Astrocyte (in vitro differentiated cells and primary cell): ENCODE results near the gene FFAR4. TPM values are rescaled to one million over a fixed set of nuclear protein-coding genes. Genes with fewer than 3 reads are reported as not detected.

ENCODE experiments used
- DNase-seq: peaks from one replicate; pipeline ENCODE4 v3.0.0-alpha.2; 2010; ENCODE audit warnings: low read depth
- FAIRE-seq: peaks from 2 replicates; lab custom pipeline; 2011; peaks lifted over from hg19 to GRCh38; lab: Jason Lieb, UNC
- H2AFZ ChIP-seq: 2 replicates; pipeline ENCODE4 v1.6.0; 2012; ENCODE audit warnings: low read depth, low read length, inconsistent platforms
- H3K27ac ChIP-seq: 2 replicates; pipeline ENCODE4 v1.5.1; 2011; ENCODE audit warnings: low read depth, low read length, inconsistent platforms
- H3K27me3 ChIP-seq: 2 replicates; pipeline ENCODE4 v1.6.0; 2011; ENCODE audit warnings: low read length, inconsistent platforms; ENCODE audit not compliant: insufficient read depth
- H3K36me3 ChIP-seq: 2 replicates; pipeline ENCODE4 v1.5.1; 2011; ENCODE audit warnings: low read length, inconsistent platforms; ENCODE audit not compliant: insufficient read depth
- H3K4me1 ChIP-seq: 2 replicates; pipeline ENCODE4 v1.5.1; 2011; ENCODE audit warnings: low read length, inconsistent platforms; ENCODE audit not compliant: insufficient read depth
- H3K4me2 ChIP-seq: 2 replicates; pipeline ENCODE4 v1.6.0; 2012; ENCODE audit warnings: low read length, inconsistent platforms
- H3K4me3 ChIP-seq: 2 replicates; pipeline ENCODE4 v1.5.1; 2011; ENCODE audit warnings: low read depth, mild to moderate bottlenecking, low read length, inconsistent platforms; ENCODE audit not compliant: insufficient read depth
- H3K79me2 ChIP-seq: 2 replicates; pipeline ENCODE4 v1.6.0; 2012; ENCODE audit warnings: mild to moderate bottlenecking, low read length, inconsistent platforms; ENCODE audit not compliant: insufficient read depth
- H3K9ac ChIP-seq: 2 replicates; pipeline ENCODE4 v1.6.0; 2012; ENCODE audit warnings: mild to moderate bottlenecking, low read length, inconsistent platforms
- H3K9me3 ChIP-seq: 2 replicates; pipeline ENCODE4 v1.5.1; 2012; ENCODE audit warnings: low read depth, mild to moderate bottlenecking, low read length, inconsistent platforms; ENCODE audit not compliant: insufficient read depth
- H4K20me1 ChIP-seq: 2 replicates; pipeline ENCODE4 v1.6.0; 2012; ENCODE audit warnings: low read length, inconsistent platforms; ENCODE audit not compliant: insufficient read depth
- H3K27ac Mint-ChIP-seq: one replicate; pipeline ENCODE4 v1.8.0; 2021; ENCODE audit warnings: mild to moderate bottlenecking, mixed read lengths; ENCODE audit not compliant: unreplicated experiment
- H3K27me3 Mint-ChIP-seq: one replicate; pipeline ENCODE4 v1.8.0; 2021; ENCODE audit warnings: low read depth, mixed read lengths; ENCODE audit not compliant: unreplicated experiment
- H3K36me3 Mint-ChIP-seq: one replicate; pipeline ENCODE4 v1.8.0; 2021; ENCODE audit warnings: low read depth, mixed read lengths; ENCODE audit not compliant: unreplicated experiment
- H3K4me1 Mint-ChIP-seq: one replicate; pipeline ENCODE4 v1.8.0; 2021; ENCODE audit warnings: low read depth, mixed read lengths; ENCODE audit not compliant: unreplicated experiment
- H3K4me3 Mint-ChIP-seq: one replicate; pipeline ENCODE4 v1.8.0; 2021; ENCODE audit warnings: mild to moderate bottlenecking, moderate library complexity, mixed read lengths; ENCODE audit not compliant: unreplicated experiment
- H3K9me3 Mint-ChIP-seq: one replicate; pipeline ENCODE4 v1.8.0; 2021; ENCODE audit warnings: mild to moderate bottlenecking, mixed read lengths; ENCODE audit not compliant: unreplicated experiment
- CTCF ChIP-seq: IDR thresholded peaks from 2 replicates; pipeline ENCODE4 v1.5.1; 2011; ENCODE audit warnings: low read depth, mild to moderate bottlenecking, inconsistent platforms, low read length, moderate library complexity; ENCODE audit not compliant: insufficient read depth
- EZH2 ChIP-seq: IDR thresholded peaks from 2 replicates; pipeline ENCODE4 v1.6.1; 2012; ENCODE audit warnings: mild to moderate bottlenecking, low read length, inconsistent platforms; ENCODE audit not compliant: insufficient read depth
- total RNA-seq: library from RNA; stranded (reverse); gene quantifications from 2 replicates; pipeline ENCODE4 v1.2.1, GENCODE V29; 2021

FFAR4 gene
- total RNA-seq, 1 donor from 2014 or later: not detected

GRCh38 chr10:93604146-93604545 lies 37.7 kb downstream of the FFAR4 start:
- H3K9me3 Mint-ChIP-seq: peaks cover 4% of the 10 kb centered on the region
- TF ChIP-seq CTCF (no peak), EZH2 (no peak)
- Histone ChIP-seq H3K4me3 (no peak overlapping the region), H4K20me1 (no peaks in the 10 kb centered on the region), H3K36me3 (no peaks in the 10 kb centered on the region), H3K9me3 (no peaks in the 10 kb centered on the region), H3K9ac (no peak overlapping the region), H3K4me2 (no peak overlapping the region), H3K4me1 (peaks cover 5% of the 10 kb centered on the region), H3K27ac (no peak overlapping the region), H2AFZ (no peak overlapping the region), H3K27me3 (peaks cover 43% of the 10 kb centered on the region), H3K79me2 (no peaks in the 10 kb centered on the region)
- no peaks in the 10 kb centered on the region for H3K4me1 Mint-ChIP-seq
- no peaks in the 10 kb centered on the region for H3K36me3 Mint-ChIP-seq
- no peak for FAIRE-seq
- peaks cover 56% of the 10 kb centered on the region for H3K27me3 Mint-ChIP-seq
- H3K4me3 Mint-ChIP-seq: no peak overlapping the region
- DNase-seq: no peak
- H3K27ac Mint-ChIP-seq: no peak overlapping the region

GRCh38 chr10:93608421-93608820 lies 42.0 kb downstream of the FFAR4 start:
- H3K4me3 Mint-ChIP-seq: no peak overlapping the region
- no peaks in the 10 kb centered on the region for H3K36me3 Mint-ChIP-seq
- Histone ChIP-seq H4K20me1 (no peaks in the 10 kb centered on the region), H2AFZ (no peak overlapping the region), H3K27ac (no peak overlapping the region), H3K79me2 (no peaks in the 10 kb centered on the region), H3K4me1 (no peaks in the 10 kb centered on the region), H3K9me3 (no peaks in the 10 kb centered on the region), H3K4me2 (no peak overlapping the region), H3K4me3 (no peak overlapping the region), H3K9ac (no peak overlapping the region), H3K36me3 (no peaks in the 10 kb centered on the region), H3K27me3 (peaks cover 22% of the 10 kb centered on the region)
- DNase-seq (no peak), FAIRE-seq (no peak)
- peaks cover 4% of the 10 kb centered on the region for H3K9me3 Mint-ChIP-seq
- no peak for TF ChIP-seq CTCF
- no peak for TF ChIP-seq EZH2
- H3K4me1 Mint-ChIP-seq: no peaks in the 10 kb centered on the region
- no peak overlapping the region for H3K27ac Mint-ChIP-seq
- peaks cover 32% of the 10 kb centered on the region for H3K27me3 Mint-ChIP-seq

GRCh38 chr10:93612311-93612710 lies 45.8 kb downstream of the FFAR4 start, which contains the start of gene PDE6C:
Gene PDE6C (plus strand): TSS chr10:93612537. CDS start chr10:93612726, 189 bp downstream.
- Histone ChIP-seq H2AFZ (no peak within 1 kb of the TSS), H3K9me3 (no peaks in the 10 kb centered on the region), H3K4me2 (no peak within 1 kb of the TSS), H3K27ac (no peak within 1 kb of the TSS), H3K79me2 (no peaks in the 10 kb centered on the region), H3K9ac (no peak within 1 kb of the TSS), H3K4me1 (no peaks in the 10 kb centered on the region), H3K36me3 (no peaks in the 10 kb centered on the region), H3K27me3 (peaks cover 12% of the 10 kb centered on the region), H3K4me3 (no peak within 1 kb of the TSS), H4K20me1 (no peaks in the 10 kb centered on the region)
- H3K27ac Mint-ChIP-seq: peak within 1 kb of the TSS; percentile 36
- no peaks in the 10 kb centered on the region for H3K9me3 Mint-ChIP-seq
- H3K36me3 Mint-ChIP-seq: no peaks in the 10 kb centered on the region
- TF ChIP-seq EZH2 (no peak), CTCF (no peak)
- no peak within 1 kb of the TSS for H3K4me3 Mint-ChIP-seq
- H3K27me3 Mint-ChIP-seq: peaks cover 14% of the 10 kb centered on the region
- no peaks in the 10 kb centered on the region for H3K4me1 Mint-ChIP-seq
- no peak for FAIRE-seq
- no peak for DNase-seq
